Panc1 (cell line): ENCODE measurements around the gene MKLN1. TPM values are rescaled to one million over a fixed set of nuclear protein-coding genes. Genes with fewer than 3 reads are reported as not detected.

Experiments
- ATAC-seq: fragments of 200-7000 bp; cut with Tn5 transposase; 2 replicates; pipeline ENCODE4 v1.9.1; 2020; ENCODE audit warnings: mild to moderate bottlenecking, moderate library complexity
- BruUV-seq: library from RNA; stranded (reverse); fragments of 400-500 nt; replicated peaks from 2 replicates; lab custom pipeline; 2021; lab: Mats Ljungman, UMichigan
- CTCF ChIA-PET: fragments of 300-600 bp; sonication (Branson Sonifier 250); formaldehyde crosslinking; loops from one replicate; lab custom pipeline; 2022; ENCODE audit warnings: antibody characterized with exemption; lab: Charles Lee
- POLR2A ChIA-PET: fragments of 300-600 bp; sonication (Branson Sonifier 250); formaldehyde crosslinking; loops from one replicate; lab custom pipeline; 2022; ENCODE audit warnings: antibody characterized with exemption; lab: Charles Lee
- DNase-seq: peaks from one replicate; pipeline ENCODE4 v3.0.0-alpha.2; 2010; ENCODE audit warnings: low read depth, low spot score
- H3K27ac ChIP-seq: 2 replicates; pipeline ENCODE4 v1.5.1; 2011; ENCODE audit warnings: mild to moderate bottlenecking, low read length, inconsistent platforms
- H3K27me3 ChIP-seq: fragments of 200-500 bp; sonication (Bioruptor generic); 2 replicates; pipeline ENCODE4 v1.6.0; 2014; ENCODE audit warnings: low read length, inconsistent platforms; ENCODE audit not compliant: control insufficient read depth, insufficient read depth
- H3K36me3 ChIP-seq: fragments of 200-500 bp; sonication (Bioruptor generic); 2 replicates; pipeline ENCODE4 v1.5.1; 2014; ENCODE audit warnings: inconsistent platforms, mild to moderate bottlenecking, low read length, moderate library complexity; ENCODE audit not compliant: control insufficient read depth, insufficient read depth
- H3K4me1 ChIP-seq: 2 replicates; pipeline ENCODE4 v1.5.1; 2011; ENCODE audit warnings: inconsistent platforms, mild to moderate bottlenecking, low read length, moderate library complexity; ENCODE audit not compliant: control insufficient read depth, insufficient read depth
- H3K4me3 ChIP-seq, 2 experiments: 2 replicates each; pipeline ENCODE4 v1.5.1; 2011 to 2012; ENCODE audit warnings: low read depth in 2 of 2, low read length in 2 of 2, mild to moderate bottlenecking in 2 of 2, inconsistent platforms in 1 of 2, moderate library complexity in 1 of 2
- H3K9me3 ChIP-seq: fragments of 200-500 bp; sonication (Bioruptor generic); 2 replicates; pipeline ENCODE4 v1.5.1; 2014; ENCODE audit warnings: low read depth, mild to moderate bottlenecking, inconsistent platforms, low read length, moderate library complexity; ENCODE audit not compliant: control insufficient read depth, insufficient read depth
- POLR2AphosphoS5 ChIP-seq: IDR thresholded peaks from 2 replicates; pipeline ENCODE4 v1.6.1; 2012; ENCODE audit warnings: mild to moderate bottlenecking, low read depth, low read length, moderate library complexity
- SIN3A ChIP-seq: IDR thresholded peaks from 2 replicates; pipeline ENCODE4 v1.6.1; 2012; ENCODE audit warnings: low read depth, mild to moderate bottlenecking, low read length, moderate library complexity, borderline replicate concordance; ENCODE audit not compliant: insufficient read depth
- TCF7L2 ChIP-seq: IDR thresholded peaks from 2 replicates; pipeline ENCODE4 v1.6.1; 2011; ENCODE audit warnings: mild to moderate bottlenecking, low read depth, low read length, inconsistent platforms
- in situ Hi-C: cut with HindIII; loops from 2 replicates; pipeline ENCODE4 v1.10.0; 2016; ENCODE audit warnings: low sequenced_read_pairs, low pct_unique_long_range_greater_than_20kb
- intact Hi-C: fragments of 100-400 bp; cut with micrococcal nuclease; formaldehyde crosslinking; loops from one replicate; pipeline ENCODE4 v1.10.0; 2022; ENCODE audit not compliant: unreplicated experiment
- total RNA-seq: library from RNA; stranded (reverse); gene quantifications from one replicate; pipeline ENCODE4 v1.2.1, GENCODE V29; 2021; ENCODE audit not compliant: unreplicated experiment
- TF ChIP-seq, protein P1 (sequence below): fragments of 450-650 bp; IDR thresholded peaks from 2 replicates; pipeline ENCODE4 v1.5.1; 2017; ENCODE audit warnings: mild to moderate bottlenecking
- TF ChIP-seq, protein P2 (sequence below), 2 experiments: IDR thresholded peaks; 2 replicates each; pipeline ENCODE4 v1.6.1; 2011 to 2012; ENCODE audit warnings: low read depth in 2 of 2, control low read depth in 1 of 2, low read length in 1 of 2, mild to moderate bottlenecking in 1 of 2, moderate library complexity in 1 of 2; ENCODE audit not compliant: insufficient read depth in 1 of 2

The MKLN1 gene
- total RNA-seq, 1 experiment from 2014 or later = 46.4 TPM

DNA sequence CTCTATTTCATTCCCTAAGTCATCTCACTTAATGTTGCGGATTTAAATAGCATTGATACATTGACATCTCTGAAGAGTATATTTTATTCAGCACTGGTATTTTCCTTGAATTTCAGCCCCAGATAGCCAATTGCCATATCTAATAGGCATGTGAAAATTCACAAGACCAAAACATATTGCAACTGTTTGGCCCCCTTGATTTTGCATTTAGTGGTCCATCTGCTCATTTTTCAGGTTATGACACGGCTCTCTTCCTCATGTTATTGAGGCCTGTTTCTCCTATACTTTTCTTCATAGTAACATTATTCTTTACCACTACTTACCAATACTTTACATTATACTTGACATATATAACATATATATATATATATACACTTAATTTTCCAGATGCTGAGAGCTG lies 43.7 kb downstream of the MKLN1 start:
- in situ Hi-C loops = no loop called here

DNA sequence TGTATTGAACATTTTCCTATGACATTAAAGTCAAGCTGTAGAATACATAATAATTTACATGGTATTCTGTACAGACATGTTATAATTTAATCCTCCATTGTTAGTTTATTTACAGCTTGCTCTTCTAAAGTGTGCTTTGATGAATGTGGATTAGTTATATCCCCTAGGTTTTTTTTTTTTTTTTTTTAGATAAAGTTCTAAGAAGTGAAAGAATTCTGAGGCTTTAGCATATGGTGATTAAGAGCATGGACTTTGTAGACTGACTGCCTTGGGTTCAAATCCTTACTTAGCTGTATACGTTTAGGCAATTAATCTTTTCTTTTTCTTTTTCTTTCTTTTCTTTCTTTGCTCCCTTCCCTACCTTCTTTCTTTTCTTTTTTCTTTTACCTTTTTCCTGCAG lies 44.9 kb downstream of the MKLN1 start:
- POLR2A ChIA-PET = interaction anchor here (0.9 kb wide), 1 partner anchor 95 kb away, joined by 9 read pairs; no protein-coding TSS in a partner anchor
- H3K27me3 ChIP-seq = no peaks in the 10 kb centered on the region
- H3K27ac ChIP-seq = peak overlapping the region; percentile 19; the same call in 1 of the 2 replicates
- peaks cover 55% of the 10 kb centered on the region for H3K4me1 ChIP-seq
- ATAC-seq (no peak), DNase-seq (no peak)
- H3K36me3 ChIP-seq = no peaks in the 10 kb centered on the region
- in situ Hi-C loops = no loop called here
- TSS peak; percentile 10 for BruUV-seq
- intact Hi-C loops = no loop called here
- H3K9me3 ChIP-seq = no peaks in the 10 kb centered on the region
- CTCF ChIA-PET = interaction anchor here (0.7 kb wide), 1 partner anchor 319 kb away, joined by 4 read pairs; no protein-coding TSS in a partner anchor
- no peak overlapping the region for H3K4me3 ChIP-seq
- TF ChIP-seq, protein P1, sequence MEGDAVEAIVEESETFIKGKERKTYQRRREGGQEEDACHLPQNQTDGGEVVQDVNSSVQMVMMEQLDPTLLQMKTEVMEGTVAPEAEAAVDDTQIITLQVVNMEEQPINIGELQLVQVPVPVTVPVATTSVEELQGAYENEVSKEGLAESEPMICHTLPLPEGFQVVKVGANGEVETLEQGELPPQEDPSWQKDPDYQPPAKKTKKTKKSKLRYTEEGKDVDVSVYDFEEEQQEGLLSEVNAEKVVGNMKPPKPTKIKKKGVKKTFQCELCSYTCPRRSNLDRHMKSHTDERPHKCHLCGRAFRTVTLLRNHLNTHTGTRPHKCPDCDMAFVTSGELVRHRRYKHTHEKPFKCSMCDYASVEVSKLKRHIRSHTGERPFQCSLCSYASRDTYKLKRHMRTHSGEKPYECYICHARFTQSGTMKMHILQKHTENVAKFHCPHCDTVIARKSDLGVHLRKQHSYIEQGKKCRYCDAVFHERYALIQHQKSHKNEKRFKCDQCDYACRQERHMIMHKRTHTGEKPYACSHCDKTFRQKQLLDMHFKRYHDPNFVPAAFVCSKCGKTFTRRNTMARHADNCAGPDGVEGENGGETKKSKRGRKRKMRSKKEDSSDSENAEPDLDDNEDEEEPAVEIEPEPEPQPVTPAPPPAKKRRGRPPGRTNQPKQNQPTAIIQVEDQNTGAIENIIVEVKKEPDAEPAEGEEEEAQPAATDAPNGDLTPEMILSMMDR = no peak
- no peak for TF ChIP-seq SIN3A
- no peak for TF ChIP-seq POLR2AphosphoS5
- TF ChIP-seq, protein P2, sequence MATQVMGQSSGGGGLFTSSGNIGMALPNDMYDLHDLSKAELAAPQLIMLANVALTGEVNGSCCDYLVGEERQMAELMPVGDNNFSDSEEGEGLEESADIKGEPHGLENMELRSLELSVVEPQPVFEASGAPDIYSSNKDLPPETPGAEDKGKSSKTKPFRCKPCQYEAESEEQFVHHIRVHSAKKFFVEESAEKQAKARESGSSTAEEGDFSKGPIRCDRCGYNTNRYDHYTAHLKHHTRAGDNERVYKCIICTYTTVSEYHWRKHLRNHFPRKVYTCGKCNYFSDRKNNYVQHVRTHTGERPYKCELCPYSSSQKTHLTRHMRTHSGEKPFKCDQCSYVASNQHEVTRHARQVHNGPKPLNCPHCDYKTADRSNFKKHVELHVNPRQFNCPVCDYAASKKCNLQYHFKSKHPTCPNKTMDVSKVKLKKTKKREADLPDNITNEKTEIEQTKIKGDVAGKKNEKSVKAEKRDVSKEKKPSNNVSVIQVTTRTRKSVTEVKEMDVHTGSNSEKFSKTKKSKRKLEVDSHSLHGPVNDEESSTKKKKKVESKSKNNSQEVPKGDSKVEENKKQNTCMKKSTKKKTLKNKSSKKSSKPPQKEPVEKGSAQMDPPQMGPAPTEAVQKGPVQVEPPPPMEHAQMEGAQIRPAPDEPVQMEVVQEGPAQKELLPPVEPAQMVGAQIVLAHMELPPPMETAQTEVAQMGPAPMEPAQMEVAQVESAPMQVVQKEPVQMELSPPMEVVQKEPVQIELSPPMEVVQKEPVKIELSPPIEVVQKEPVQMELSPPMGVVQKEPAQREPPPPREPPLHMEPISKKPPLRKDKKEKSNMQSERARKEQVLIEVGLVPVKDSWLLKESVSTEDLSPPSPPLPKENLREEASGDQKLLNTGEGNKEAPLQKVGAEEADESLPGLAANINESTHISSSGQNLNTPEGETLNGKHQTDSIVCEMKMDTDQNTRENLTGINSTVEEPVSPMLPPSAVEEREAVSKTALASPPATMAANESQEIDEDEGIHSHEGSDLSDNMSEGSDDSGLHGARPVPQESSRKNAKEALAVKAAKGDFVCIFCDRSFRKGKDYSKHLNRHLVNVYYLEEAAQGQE (IDR thresholded peaks at IDR 0.05; ENCODE audit: insufficient read depth in 1 of 2, low read depth in 2 of 2, low read length in 1 of 2) = no peak
- TF ChIP-seq TCF7L2 = no peak

More for the DNA sequence above, 43.7 kb downstream of the MKLN1 start:
- Histone ChIP-seq H3K27ac (peak overlapping the region; percentile 77), H3K4me3 (no peak overlapping the region), H3K36me3 (no peaks in the 10 kb centered on the region), H3K4me1 (peaks cover 59% of the 10 kb centered on the region), H3K27me3 (no peaks in the 10 kb centered on the region), H3K9me3 (no peaks in the 10 kb centered on the region)
- intact Hi-C loops = no loop called here
- DNase-seq (no peak), ATAC-seq (no peak)
- ChIA-PET POLR2A (no interaction called here), CTCF (no interaction called here)
- BruUV-seq = no TSS peak
- TF ChIP-seq, protein P1 = no peak
- no peak for TF ChIP-seq SIN3A
- TF ChIP-seq TCF7L2 = no peak
- TF ChIP-seq, protein P2 (IDR thresholded peaks at IDR 0.05; ENCODE audit: insufficient read depth in 1 of 2, low read depth in 2 of 2, low read length in 1 of 2) = no peak
- TF ChIP-seq POLR2AphosphoS5 = no peak
